ENCODE results near the gene TTC23.

TTC23 gene

DNA sequence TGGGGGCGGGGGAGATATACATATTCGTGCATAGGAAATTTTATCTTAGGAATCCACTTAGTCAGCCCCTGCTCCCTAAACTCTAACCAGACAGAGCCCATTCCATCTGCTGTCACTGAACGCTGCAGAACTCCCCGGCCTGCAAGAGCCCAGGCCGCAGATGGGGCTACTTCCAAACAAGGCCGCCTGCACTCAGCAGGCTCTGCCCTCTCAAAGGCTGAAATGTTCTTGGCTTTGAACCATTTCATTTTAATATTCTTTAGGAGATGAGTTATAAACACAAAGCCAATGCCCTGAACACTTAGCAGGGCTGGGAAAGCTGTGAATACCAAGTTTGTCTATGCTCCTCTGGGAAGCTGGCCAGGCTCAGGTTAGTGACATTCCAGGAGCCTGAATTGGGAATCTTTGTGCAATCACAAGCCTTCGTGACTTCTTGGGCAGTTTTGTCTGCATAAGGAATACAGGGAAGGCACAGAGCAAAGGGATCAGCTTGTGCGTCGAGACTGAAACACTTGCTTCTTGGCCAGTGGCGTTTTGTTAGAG, 79.5 kb downstream of the TTC23 start:
- H3K9me3 Mint-ChIP-seq: no peaks in the 10 kb centered on the region
- no peak overlapping the region for H3K4me3 Mint-ChIP-seq
- peaks cover 14% of the 10 kb centered on the region for H3K4me1 Mint-ChIP-seq
- H3K27ac Mint-ChIP-seq: no peak overlapping the region
- H3K27me3 Mint-ChIP-seq: no peaks in the 10 kb centered on the region
- DNase-seq (ENCODE audit: low spot score in 2 of 2) (no peak), ATAC-seq (ENCODE audit: low read depth) (no peak)
- H3K36me3 Mint-ChIP-seq: no peaks in the 10 kb centered on the region

DNA sequence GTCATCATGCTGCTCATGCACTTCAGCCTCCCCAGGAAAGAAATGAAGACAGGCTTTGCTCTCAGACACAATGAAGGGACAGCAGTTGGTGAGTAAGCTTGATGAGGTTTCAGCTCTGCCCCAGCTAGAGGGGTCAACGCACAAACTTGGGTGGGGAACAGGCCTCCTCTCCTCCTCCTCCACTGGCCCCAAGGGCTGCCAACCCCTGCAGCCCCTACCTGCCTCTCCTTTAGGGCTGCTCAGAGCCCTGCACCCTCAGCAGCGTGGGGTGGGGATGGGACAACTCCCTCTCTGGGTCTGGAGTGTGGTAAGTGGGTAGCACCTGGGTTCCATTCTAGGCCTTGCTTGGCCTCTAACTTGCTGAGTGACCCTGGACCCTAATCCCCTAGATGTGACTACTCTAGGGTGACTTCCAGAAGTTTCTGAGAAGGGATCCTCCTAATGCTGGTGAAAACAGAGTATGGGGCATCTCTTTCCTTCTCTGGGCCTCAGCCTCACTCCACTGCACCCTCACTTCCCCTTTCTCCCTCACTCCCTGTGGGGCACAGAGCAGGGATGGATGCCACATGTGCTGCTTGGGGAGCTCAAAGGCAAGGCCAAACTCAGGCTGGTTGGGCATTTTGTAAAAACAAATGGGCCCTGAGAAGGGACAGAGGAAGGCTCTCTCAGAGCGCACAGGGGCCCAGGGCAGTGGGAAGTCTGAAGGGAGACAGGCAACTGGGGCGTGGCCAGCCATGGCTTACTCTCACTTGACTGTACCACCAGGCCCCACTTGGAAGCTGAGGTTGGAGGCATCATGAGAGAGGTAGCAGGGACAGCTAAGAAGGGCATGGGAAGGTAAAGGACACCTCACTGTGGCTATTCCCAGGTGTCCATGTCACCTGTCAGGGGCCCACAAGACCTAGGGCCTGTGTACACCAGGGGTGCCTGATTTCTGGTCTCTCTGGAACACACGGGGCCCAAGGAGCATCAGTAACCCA, 80.5 kb downstream of the TTC23 start:
- H3K27ac Mint-ChIP-seq: no peak overlapping the region
- peak; percentile 56 for ATAC-seq (ENCODE audit: low read depth)

DNA sequence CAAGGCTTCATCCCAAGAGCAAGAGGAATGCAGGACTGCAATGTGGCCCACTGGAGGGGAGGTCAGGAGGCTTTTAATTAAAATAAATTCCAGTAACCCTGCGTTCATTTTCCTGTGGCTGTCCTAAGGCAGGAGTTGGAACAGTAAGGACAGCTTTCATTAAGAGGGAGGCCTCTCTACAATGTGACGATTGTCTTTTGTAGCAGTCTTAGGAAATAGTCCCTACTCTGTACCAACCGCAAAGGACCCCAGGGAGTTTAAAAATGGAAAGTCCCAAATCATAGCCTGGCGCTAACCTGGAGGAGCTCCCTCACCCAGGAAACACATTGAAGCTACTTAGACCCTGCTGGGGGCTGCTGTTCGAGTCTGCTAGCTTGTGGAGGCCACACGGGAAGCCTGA, 81.7 kb downstream of the TTC23 start:
- H3K27me3 Mint-ChIP-seq: no peaks in the 10 kb centered on the region
- no peak overlapping the region for H3K4me3 Mint-ChIP-seq
- H3K27ac Mint-ChIP-seq: no peak overlapping the region
- DNase-seq (ENCODE audit: low spot score in 2 of 2) (no peak), ATAC-seq (ENCODE audit: low read depth) (peak; percentile 65)
- H3K4me1 Mint-ChIP-seq: peaks cover 14% of the 10 kb centered on the region
- H3K9me3 Mint-ChIP-seq: no peaks in the 10 kb centered on the region
- H3K36me3 Mint-ChIP-seq: no peaks in the 10 kb centered on the region

More for the DNA sequence above, 80.5 kb downstream of the TTC23 start:
- no peak for DNase-seq (ENCODE audit: low spot score in 2 of 2)
- Mint-ChIP-seq H3K9me3 (no peaks in the 10 kb centered on the region), H3K4me1 (peaks cover 14% of the 10 kb centered on the region), H3K4me3 (no peak overlapping the region), H3K36me3 (no peaks in the 10 kb centered on the region), H3K27me3 (no peaks in the 10 kb centered on the region)

- Mint-ChIP-seq H3K36me3 (no peaks in the 10 kb centered on the region), H3K4me3 (no peak overlapping the region), H3K27me3 (no peaks in the 10 kb centered on the region), H3K27ac (no peak overlapping the region), H3K9me3 (no peaks in the 10 kb centered on the region), H3K4me1 (peaks cover 14% of the 10 kb centered on the region)
- no peak for ATAC-seq (ENCODE audit: low read depth)
- DNase-seq (ENCODE audit: low spot score in 2 of 2): no peak
Observed at GRCh38 chr15:99167201-99167600, 82.2 kb downstream of the TTC23 start.

GRCh38 chr15:99165956-99166689, 83.3 kb downstream of the TTC23 start:
- Mint-ChIP-seq H3K36me3 (no peaks in the 10 kb centered on the region), H3K4me3 (no peak overlapping the region), H3K27me3 (no peaks in the 10 kb centered on the region), H3K27ac (no peak overlapping the region), H3K9me3 (no peaks in the 10 kb centered on the region), H3K4me1 (peaks cover 14% of the 10 kb centered on the region)
- no peak for DNase-seq (ENCODE audit: low spot score in 2 of 2)
- ATAC-seq (ENCODE audit: low read depth): no peak

GRCh38 chr15:99165020-99165790, 84.2 kb downstream of the TTC23 start:
- ATAC-seq (ENCODE audit: low read depth): no peak
- no peak for DNase-seq (ENCODE audit: low spot score in 2 of 2)
- H3K4me3 Mint-ChIP-seq: no peak overlapping the region
- H3K9me3 Mint-ChIP-seq: no peaks in the 10 kb centered on the region
- no peaks in the 10 kb centered on the region for H3K36me3 Mint-ChIP-seq
- no peaks in the 10 kb centered on the region for H3K27me3 Mint-ChIP-seq
- peaks cover 14% of the 10 kb centered on the region for H3K4me1 Mint-ChIP-seq
- H3K27ac Mint-ChIP-seq: no peak overlapping the region

DNA sequence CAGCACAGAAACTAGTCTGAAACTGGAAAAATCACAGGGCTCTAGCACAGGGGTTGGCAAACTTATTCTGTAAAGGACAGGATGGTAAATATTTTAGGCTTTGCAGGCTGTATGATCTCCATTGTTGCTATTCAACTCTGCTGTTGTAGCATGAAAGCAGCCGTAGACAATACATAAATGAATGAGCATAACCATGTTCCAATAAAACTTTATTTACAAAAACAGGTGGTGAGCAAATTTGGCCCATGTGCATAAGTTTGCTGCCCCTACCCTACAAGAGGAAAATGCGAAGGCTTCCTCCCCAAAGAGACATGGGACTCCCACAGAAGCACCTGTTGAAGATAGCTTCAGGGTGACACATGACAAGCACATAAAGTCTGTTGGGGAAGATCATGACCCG, 85.3 kb downstream of the TTC23 start:
- Mint-ChIP-seq H3K4me3 (no peak overlapping the region), H3K27me3 (no peaks in the 10 kb centered on the region), H3K4me1 (peaks cover 12% of the 10 kb centered on the region), H3K27ac (no peak overlapping the region), H3K36me3 (no peaks in the 10 kb centered on the region), H3K9me3 (no peaks in the 10 kb centered on the region)
- DNase-seq (ENCODE audit: low spot score in 2 of 2): no peak
- ATAC-seq (ENCODE audit: low read depth): no peak

GRCh38 chr15:99163271-99164062, 85.9 kb downstream of the TTC23 start:
- Mint-ChIP-seq H3K4me3 (no peak overlapping the region), H3K27me3 (no peaks in the 10 kb centered on the region), H3K4me1 (peaks cover 9% of the 10 kb centered on the region), H3K27ac (no peak overlapping the region), H3K36me3 (no peaks in the 10 kb centered on the region), H3K9me3 (no peaks in the 10 kb centered on the region)
- ATAC-seq (ENCODE audit: low read depth) (peak; percentile 48), DNase-seq (ENCODE audit: low spot score in 2 of 2) (no peak)

- peaks cover 2% of the 10 kb centered on the region for H3K27me3 Mint-ChIP-seq
- ATAC-seq (ENCODE audit: low read depth): no peak
- DNase-seq (ENCODE audit: low spot score in 2 of 2): no peak
- no peaks in the 10 kb centered on the region for H3K36me3 Mint-ChIP-seq
- H3K4me3 Mint-ChIP-seq: no peak overlapping the region
- no peaks in the 10 kb centered on the region for H3K9me3 Mint-ChIP-seq
- H3K4me1 Mint-ChIP-seq: no peaks in the 10 kb centered on the region
- no peak overlapping the region for H3K27ac Mint-ChIP-seq
Observed at GRCh38 chr15:99158626-99159412, 90.6 kb downstream of the TTC23 start.

DNA sequence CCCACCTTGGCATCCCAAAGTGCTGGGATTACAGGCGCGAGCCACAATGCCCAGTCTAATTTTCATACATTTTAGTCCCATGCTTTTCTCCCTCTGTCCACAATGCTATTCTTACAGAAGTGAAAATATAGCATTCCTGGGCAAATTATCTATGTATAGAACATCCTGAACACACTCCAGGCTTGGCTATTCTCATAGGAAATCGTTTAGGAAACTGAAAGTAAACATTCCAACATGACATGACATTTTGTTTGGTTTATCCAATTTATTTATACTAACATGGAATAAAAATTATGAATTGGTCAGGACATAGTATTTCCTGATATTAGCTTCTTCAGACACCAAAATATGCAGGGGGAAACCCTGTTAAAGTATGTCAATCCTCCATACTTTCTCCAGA, 91.9 kb downstream of the TTC23 start:
- Mint-ChIP-seq H3K27ac (no peak overlapping the region), H3K27me3 (peaks cover 2% of the 10 kb centered on the region), H3K4me1 (no peaks in the 10 kb centered on the region), H3K4me3 (no peak overlapping the region), H3K36me3 (no peaks in the 10 kb centered on the region), H3K9me3 (no peaks in the 10 kb centered on the region)
- DNase-seq (ENCODE audit: low spot score in 2 of 2) (no peak), ATAC-seq (ENCODE audit: low read depth) (no peak)

- H3K27ac Mint-ChIP-seq: no peak overlapping the region
- no peak for ATAC-seq (ENCODE audit: low read depth)
- peaks cover 2% of the 10 kb centered on the region for H3K27me3 Mint-ChIP-seq
- H3K4me3 Mint-ChIP-seq: no peak overlapping the region
- DNase-seq (ENCODE audit: low spot score in 2 of 2): no peak
- H3K4me1 Mint-ChIP-seq: no peaks in the 10 kb centered on the region
- H3K9me3 Mint-ChIP-seq: no peaks in the 10 kb centered on the region
- H3K36me3 Mint-ChIP-seq: no peaks in the 10 kb centered on the region
Observed at GRCh38 chr15:99155961-99156443, 93.4 kb downstream of the TTC23 start.

DNA sequence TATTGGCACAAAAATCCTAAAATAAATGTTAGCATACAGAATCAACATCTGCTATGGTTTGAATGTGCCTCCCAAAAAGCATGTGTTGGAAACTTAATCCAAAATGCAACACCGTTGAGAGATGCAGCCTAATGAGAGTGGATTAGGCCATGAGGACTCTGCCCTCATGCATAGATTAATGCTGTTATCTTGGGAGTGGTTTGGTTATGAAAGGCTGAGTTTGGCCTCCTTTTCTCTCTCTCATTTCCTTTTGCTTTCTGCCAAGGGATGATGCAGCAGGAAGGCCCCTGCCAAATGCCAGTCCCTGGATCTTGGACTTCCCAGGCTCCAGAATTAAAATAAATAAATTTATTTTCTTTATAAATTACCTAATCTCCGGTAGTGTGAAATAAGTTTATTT, 95.1 kb downstream of the TTC23 start:
- no peaks in the 10 kb centered on the region for H3K36me3 Mint-ChIP-seq
- ATAC-seq (ENCODE audit: low read depth) (no peak), DNase-seq (ENCODE audit: low spot score in 2 of 2) (no peak)
- no peaks in the 10 kb centered on the region for H3K4me1 Mint-ChIP-seq
- no peak overlapping the region for H3K4me3 Mint-ChIP-seq
- H3K27ac Mint-ChIP-seq: no peak overlapping the region
- no peaks in the 10 kb centered on the region for H3K9me3 Mint-ChIP-seq
- H3K27me3 Mint-ChIP-seq: peaks cover 2% of the 10 kb centered on the region
